Subcutaneous abdominal adipose tissue (tissue), 5 donors: ENCODE measurements around the gene NUFIP2.

Experiments
- H3K27ac ChIP-seq: one replicate; pipeline ENCODE4 v1.7.0; 2013; ENCODE audit warnings: low read depth, mild to moderate bottlenecking, inconsistent platforms, low read length, moderate library complexity
- H3K27me3 ChIP-seq, 5 donors: one replicate each; pipeline ENCODE4 v1.7.0; 2013; ENCODE audit warnings: low read length in 5 of 5, inconsistent platforms in 1 of 5; ENCODE audit not compliant: control insufficient read depth in 5 of 5, insufficient read depth in 4 of 5
- H3K36me3 ChIP-seq, 5 donors: one replicate each; pipeline ENCODE4 v1.7.0; 2013; ENCODE audit warnings: low read length in 5 of 5; ENCODE audit not compliant: control insufficient read depth in 5 of 5, insufficient read depth in 5 of 5
- H3K4me1 ChIP-seq, 5 donors: one replicate each; pipeline ENCODE4 v1.7.0; 2013; ENCODE audit warnings: low read length in 5 of 5, mild to moderate bottlenecking in 3 of 5, moderate library complexity in 1 of 5; ENCODE audit not compliant: control insufficient read depth in 5 of 5, insufficient read depth in 5 of 5
- H3K4me3 ChIP-seq, 5 donors: one replicate each; pipeline ENCODE4 v1.7.0; 2013; ENCODE audit warnings: low read length in 5 of 5, low read depth in 1 of 5
- H3K9ac ChIP-seq, 5 donors: one replicate each; pipeline ENCODE4 v1.7.0; 2013; ENCODE audit warnings: low read length in 5 of 5, mild to moderate bottlenecking in 4 of 5, moderate library complexity in 3 of 5
- H3K9me3 ChIP-seq, 5 donors: one replicate each; pipeline ENCODE4 v1.7.0; 2013; ENCODE audit warnings: low read length in 5 of 5; ENCODE audit not compliant: control insufficient read depth in 5 of 5
- donor health status: healthy.
- donor health status: healthy.
- donor health status: healthy.
- donor health status: healthy.
- donor health status: healthy.

NUFIP2 gene

GRCh38 chr17:29209073-29209472 lies 84.9 kb downstream of the NUFIP2 start:
- Histone ChIP-seq H3K27me3 (no peaks in the 10 kb centered on the region), H3K4me1 (peaks cover 0 to 2% (median 0%) of the 10 kb centered on the region in 5 donors), H3K27ac (no peak overlapping the region), H3K9ac (no peak overlapping the region), H3K4me3 (no peak overlapping the region), H3K36me3 (no peaks in the 10 kb centered on the region), H3K9me3 (no peaks in the 10 kb centered on the region)

DNA sequence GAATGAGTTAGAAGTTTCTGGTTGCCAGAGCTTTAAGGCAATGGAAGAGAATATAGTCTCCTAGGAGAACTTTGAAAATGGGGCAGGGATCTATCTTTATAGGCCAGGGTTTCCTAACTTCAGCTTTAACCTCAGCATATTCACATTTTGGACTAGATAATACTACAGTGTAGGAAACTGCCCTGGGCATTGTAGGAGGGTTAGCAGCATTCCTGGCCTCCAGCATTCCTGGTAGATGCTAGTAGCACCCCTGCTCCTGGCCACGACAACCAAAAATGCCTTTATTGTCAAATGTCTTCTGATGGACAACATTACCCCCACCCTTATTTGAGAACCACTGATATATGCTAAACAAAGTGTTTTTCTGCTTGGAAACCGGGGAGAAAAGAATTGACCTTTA lies 86.0 kb downstream of the NUFIP2 start:
- Histone ChIP-seq H3K36me3 (no peaks in the 10 kb centered on the region), H3K27ac (no peak overlapping the region), H3K4me1 (peaks cover 0 to 2% (median 0%) of the 10 kb centered on the region in 5 donors), H3K9me3 (no peaks in the 10 kb centered on the region), H3K27me3 (no peaks in the 10 kb centered on the region), H3K4me3 (no peak overlapping the region), H3K9ac (no peak overlapping the region)
